IPS-18c (cell line): ENCODE results near the gene KLHL8.
A peak's percentile ranks its signal among the peaks of the same experiment; 100 is the strongest.
"Not testable (repeated sequence)": the region's sequence is repeated elsewhere in the genome, so short reads cannot be mapped to it uniquely, and the experiment has no call there.

Experiments
- H3K4me3 ChIP-seq: 2 replicates; pipeline ENCODE4 v1.7.0; 2013; ENCODE audit warnings: low read depth, mild to moderate bottlenecking, low read length, moderate library complexity; ENCODE audit not compliant: insufficient read depth
- H3K9me3 ChIP-seq: one replicate; pipeline ENCODE4 v1.6.1; 2013; ENCODE audit warnings: mild to moderate bottlenecking, low read length, moderate library complexity; ENCODE audit not compliant: control insufficient read depth, insufficient read depth

The KLHL8 gene

DNA sequence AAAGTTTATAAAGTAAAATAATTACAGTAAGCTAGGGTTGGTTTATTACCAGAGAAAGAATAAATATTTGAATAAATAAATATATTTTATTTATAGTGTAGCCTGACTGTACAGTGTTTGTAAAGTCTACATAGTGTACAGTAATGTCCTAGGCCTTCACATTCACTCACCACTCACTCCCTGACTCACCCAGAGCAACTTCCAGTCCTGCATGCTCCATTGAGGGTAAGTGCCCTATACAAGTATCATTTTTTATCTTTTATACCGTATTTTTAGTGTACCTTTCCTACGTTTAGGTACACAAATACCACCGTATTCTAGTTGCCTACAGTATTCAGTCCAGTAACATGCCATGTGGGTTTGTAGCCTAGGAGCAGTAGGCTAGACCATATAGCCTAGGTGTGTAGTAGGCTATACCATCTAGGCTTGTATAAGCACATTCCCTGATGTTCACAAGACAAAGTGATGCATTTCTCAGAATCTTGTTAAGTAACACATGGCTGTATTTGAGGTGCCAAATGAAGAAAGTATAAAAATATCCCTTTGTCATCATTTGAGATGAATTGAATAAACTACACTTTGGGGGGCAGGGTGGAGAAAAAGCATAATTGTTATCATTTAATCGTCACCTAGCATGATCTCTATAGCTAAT is 14.7 kb upstream of the KLHL8 start:
- Histone ChIP-seq H3K9me3 (no peaks in the 10 kb centered on the region), H3K4me3 (no peak overlapping the region)

DNA sequence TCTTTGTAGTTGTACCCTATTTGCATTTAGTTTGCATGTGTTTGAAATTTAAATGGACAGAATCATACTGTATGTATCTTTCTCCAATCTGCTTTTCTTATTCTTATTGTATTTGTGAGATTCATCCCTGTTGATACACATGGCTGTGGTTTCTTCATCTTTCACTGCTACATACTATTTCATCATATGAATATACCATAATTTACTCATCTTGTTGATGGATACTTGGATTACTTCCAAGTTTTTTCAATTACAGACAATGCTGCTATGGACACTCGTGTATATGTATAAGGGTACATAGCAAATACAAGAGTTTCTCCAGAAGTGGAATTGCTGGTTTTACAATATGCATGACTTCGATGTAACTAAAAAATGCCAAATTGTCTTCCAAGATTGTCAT is 11.8 kb upstream of the KLHL8 start:
- no peaks in the 10 kb centered on the region for H3K9me3 ChIP-seq
- H3K4me3 ChIP-seq, result no peak overlapping the region

DNA sequence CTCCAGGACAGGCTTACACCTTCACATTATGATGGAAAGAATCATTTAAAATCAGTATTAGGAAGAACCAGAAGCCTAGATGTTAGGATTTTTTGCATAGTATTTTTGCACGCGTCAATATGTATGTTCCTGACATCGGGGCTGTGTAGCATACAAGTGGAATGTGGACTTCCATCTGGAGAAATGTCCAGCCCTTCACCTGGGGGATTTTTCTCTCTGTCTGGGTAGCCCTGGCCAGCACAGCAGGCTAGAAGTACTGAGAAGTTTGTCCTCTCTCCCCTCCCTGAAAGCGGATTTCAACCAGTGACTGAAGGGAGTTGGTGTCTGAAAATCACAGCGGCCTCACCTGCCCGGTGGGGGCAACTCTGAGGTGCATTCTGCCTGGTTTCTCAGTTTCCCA is 10.4 kb upstream of the KLHL8 start:
- Histone ChIP-seq H3K9me3 (no peaks in the 10 kb centered on the region), H3K4me3 (no peak overlapping the region)

DNA sequence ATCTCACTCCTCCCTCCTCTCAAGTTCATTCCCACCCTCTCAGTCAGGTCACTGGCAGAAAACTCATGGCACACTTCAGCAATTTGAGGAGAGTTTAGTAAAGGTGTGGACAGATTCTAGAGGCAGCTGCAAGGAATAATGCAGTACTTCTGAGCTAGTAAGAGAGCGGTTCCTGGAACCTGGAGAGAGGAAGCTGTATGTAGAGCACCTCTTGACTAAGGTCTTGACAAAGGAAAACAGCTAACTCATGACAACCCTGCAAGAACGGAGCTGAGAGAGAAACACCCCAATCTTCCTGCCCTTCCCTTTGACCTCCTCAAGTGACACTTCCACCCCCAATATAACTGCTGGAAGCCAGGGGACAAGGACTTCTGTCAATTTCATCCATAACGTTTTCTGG is 9.6 kb upstream of the KLHL8 start:
- Histone ChIP-seq H3K4me3 (no peak overlapping the region), H3K9me3 (no peaks in the 10 kb centered on the region)

DNA sequence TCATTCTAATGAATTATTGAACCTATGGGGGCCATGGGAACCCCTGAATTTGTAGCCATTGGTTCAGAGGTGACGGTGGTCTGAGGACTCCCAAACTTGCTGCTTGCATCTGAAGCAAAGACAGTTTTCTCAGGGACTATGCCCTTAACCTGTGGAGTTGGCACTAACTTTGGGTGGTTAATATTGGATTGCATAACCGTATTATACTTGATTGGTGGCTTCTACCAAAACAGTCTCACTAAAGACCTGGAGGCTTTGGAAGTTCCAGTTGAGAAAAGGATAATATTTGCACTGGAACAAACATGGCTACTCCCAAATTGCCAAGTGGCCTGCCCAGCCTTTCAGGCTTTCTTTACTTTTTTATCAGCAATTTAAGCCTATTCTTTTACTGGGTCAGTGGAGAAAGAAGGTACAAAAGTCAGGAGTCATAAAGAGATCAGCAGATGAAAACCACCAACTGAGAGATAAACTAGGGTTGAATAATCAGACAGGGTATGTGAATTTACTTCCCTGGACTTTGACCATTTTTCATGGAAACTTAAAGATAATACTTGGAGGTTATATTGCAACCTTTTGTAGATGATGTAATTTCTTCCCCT is 7.9 kb upstream of the KLHL8 start:
- Histone ChIP-seq H3K9me3 (no peaks in the 10 kb centered on the region), H3K4me3 (no peak overlapping the region)

DNA sequence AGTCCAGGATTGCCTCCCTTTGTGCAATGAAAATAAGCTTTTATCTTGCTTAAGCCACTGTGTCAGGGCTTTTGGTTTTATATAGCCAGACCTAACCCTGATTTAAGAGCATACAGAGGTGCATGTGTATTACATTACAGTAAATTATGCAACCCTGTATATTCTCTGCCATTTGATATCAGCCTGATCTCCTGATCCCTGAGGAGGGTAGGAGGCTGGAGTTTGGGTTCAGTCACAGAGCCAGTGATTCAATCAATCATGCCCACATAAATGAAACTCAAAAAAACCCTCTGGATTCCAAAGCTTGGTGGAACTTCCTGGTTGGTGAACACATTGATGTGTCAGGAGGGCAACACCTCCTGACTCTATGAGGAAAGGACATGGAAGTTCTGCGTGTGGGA is 7.3 kb upstream of the KLHL8 start:
- Histone ChIP-seq H3K4me3 (no peak overlapping the region), H3K9me3 (no peaks in the 10 kb centered on the region)

DNA sequence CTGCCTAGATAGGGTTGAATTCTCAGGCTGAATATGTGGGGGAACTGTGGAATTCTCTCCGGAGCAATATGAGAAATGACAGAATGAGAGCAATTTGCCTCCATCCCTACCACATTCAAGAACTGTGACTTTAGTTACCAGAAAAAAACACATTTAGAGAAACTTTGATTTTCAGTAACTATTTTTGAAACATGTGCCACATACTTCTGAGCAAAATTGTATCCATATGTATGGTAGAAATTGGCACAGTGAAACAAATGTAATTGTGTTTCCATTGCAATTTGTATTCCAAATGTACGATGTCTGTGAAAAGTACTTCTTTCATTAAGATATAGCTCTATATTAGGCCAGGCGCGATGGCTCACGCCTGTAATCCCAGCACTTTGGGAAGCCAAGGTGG is 5.5 kb upstream of the KLHL8 start:
- H3K9me3 ChIP-seq, result no peaks in the 10 kb centered on the region
- H3K4me3 ChIP-seq, result no peak overlapping the region

DNA sequence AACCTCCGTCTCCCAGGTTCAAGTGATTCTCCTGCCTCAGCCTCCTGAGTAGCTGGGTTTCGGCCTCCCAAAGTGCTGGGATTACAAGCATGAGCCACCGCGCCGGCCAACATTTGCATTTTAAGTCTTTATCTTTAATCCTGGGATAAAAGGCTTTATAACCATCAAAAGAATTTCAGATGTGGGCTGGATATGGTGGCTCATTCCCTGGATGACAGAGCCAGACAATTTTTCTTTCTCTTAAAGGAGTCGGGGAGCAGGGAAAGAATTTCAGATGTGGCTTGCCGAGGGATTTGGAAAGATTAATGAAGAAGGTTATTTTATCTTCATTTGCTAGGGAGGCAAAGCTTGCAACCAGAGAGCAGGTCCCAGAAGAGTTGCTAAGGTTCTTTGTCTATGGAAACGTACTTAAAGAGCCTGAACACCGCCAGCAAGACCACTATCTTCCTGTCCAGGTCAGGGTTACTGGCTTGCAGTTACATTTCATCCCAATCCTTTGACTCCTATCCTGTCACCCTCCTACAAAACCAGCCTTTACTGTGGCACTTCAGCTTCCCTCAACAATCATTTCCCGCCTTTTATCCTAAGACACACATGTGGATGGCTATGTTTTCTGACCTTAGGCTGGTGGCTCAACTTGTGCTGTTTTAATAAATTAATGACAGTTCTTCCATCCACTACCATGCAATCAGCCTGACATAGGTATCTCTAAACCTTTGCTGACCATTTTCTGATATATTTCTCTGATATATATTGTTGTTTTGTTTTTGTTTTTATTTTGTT is 3.9 kb upstream of the KLHL8 start:
- peaks cover 2% of the 10 kb centered on the region for H3K9me3 ChIP-seq
- H3K4me3 ChIP-seq, result no peak overlapping the region

DNA sequence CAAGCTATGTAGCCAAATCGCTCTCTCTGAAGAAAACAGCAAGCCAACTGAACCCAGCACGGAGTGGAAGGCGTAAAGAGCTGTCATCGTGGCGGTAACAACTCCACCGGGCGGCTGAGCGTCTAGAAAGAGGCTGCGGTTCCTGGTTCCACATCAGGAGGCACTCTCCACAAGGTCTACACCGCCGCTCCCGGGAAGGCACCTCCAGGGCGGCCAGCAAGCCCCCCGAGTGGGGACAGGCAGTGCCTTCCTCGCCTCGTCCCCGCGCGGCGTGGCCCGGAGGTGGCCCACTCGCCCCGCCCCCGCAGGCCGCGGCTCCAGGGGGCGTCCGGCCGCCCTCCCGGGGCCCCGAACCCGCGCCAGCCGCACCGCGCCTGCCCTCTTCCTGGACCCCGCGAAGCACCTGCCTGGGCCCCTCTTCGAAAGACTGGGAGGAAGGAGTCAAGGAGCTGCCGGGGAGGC is 755 bp downstream of the KLHL8 start:
- Histone ChIP-seq H3K4me3 (peak overlapping the region; percentile 67), H3K9me3 (peaks cover 2% of the 10 kb centered on the region)

DNA sequence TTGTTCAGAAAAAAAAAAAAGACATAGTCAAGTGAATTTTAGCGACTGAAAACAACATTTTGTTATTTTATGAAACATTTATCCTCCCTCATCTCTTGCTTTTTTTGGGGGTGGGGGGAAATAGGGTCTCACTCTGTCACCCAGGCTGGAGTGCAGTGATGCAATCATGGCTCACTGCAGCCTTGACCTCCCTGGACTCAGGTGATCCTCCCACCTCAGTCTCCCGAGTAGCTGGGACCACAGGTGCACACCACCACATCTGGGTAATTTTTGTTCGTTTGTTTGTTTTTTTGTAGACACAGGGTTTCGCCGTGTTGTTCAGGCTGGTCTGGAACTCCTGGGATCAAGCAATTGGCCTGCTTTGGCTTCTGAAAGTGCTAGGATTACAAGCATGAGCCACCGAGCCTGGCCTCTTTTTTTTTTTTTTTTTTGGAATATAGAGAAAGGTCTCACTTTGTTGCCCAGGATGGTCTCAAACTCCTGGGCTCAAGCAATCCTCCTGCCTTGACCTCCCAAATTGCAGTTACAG is 3.1 kb downstream of the KLHL8 start:
- not testable (repeated sequence) for H3K9me3 ChIP-seq, H3K4me3 ChIP-seq

DNA sequence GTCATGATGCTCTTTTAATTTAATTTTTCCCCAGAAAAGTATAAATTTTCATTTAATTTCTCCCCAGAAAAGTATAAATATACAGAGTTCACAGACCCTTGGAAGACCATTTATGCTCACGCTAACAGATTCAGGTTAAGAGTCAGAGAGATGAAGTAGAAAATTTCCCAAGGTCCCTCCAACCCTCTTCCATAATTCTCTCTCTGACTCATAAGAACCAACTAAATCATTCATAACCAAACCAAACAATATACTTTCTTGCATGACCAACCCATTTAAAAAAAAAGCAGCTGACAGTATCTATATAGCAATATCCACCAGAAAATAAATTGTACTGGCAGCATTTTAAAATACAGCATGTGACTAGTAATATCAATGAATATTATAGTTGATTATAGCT is 3.9 kb downstream of the KLHL8 start:
- H3K9me3 ChIP-seq, result peaks cover 2% of the 10 kb centered on the region
- no peak overlapping the region for H3K4me3 ChIP-seq

DNA sequence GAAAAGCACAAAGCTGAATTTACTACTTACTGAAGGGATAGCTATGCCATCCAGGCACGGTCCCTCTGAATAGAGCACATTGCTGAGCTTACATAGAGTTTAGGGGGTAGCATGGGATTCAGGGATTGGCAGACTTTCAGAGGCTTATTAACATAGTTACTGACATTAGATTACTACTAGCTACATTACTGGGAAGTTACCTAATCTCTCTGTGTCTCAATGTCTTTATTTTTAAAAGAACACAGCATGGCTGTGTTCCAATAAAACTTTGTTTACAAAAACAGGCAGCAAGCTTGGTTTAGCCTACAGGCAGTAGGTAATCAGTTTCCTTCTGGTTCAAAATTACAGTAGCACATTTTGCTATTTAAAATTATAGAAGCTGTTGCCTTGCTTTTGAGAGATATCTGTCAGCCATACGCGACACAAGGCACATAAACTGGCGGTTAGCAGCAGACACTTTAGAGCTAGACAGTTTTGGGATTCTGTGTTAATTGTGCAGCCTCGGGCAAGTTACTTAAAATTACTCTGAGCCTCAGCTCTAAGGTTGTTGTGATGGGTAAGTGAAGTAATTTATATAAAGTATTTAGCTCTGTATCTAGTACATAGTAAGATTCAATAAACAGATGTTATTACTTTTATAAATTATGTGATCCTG is 6.9 kb downstream of the KLHL8 start:
- Histone ChIP-seq H3K9me3 (no peaks in the 10 kb centered on the region), H3K4me3 (no peak overlapping the region)

DNA sequence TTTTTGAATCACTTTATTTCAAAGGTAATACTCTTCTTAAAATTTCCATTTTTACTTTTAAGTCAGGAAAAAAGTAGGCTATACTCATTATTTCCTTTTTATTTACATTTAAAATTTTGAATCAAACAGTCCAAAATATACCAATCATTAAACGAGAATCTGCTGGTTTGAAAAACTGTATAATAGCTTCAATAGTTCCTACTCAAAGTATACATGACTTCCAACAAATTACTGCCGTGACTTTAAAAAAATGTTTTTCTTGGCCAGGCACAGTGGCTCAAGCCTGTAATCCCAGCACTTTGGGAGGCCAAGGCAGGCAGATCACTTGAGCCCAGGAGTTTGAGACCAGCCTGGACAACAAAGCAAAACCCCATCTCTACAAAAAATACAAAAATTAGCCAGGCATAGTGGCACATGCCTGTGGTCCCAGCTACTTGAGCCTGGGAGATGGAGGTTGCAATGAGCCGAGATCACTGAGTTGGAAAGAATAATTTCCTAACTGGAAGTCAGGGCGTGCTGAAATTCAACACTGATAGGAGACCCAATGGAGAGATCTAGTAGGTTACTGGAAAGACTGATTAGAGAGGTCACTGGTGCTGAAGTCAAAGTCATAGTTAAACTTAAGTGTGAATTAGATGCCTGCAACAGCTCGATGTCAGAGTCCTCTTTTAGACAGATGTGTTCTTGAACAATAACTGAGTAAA is 9.0 kb downstream of the KLHL8 start:
- no peaks in the 10 kb centered on the region for H3K9me3 ChIP-seq
- no peak overlapping the region for H3K4me3 ChIP-seq

DNA sequence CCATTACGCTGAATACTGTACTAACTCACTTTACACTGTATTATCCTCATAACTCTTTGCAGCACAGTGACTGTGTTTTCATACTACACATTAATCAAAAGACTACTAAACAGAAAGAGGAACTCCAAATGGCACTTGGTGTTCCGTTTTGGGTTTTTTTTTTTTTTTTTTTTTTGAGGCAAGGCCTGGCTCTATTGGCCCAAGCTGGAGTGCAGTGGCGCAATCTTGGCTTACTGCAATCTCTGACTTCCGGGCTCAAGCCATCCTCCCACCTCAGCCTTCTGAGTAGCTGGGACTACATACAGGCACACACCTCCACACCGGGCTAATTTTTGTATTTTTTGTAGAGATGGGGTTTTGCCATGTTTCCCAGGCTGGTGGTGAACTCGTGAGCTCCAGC is 10.7 kb downstream of the KLHL8 start:
- H3K4me3 ChIP-seq, result no peak overlapping the region
- no peaks in the 10 kb centered on the region for H3K9me3 ChIP-seq

DNA sequence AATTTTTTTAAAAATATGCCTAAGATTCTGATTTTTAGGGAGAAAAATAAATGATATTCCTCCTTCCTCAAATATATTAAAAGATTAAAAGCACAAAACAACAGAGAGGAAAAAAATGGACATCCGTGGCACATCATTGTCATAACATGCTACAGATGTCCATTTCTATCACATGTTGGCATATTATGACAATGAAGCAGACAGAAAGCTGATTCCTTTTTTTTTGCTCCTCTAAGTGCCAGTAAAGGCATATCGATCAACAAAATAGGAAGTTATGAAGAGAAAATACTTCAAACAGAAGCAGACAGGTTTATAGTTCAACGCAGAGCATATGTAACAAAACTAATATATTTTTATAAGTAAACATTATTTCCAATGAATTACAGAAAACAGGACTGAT is 11.2 kb downstream of the KLHL8 start:
- no peak overlapping the region for H3K4me3 ChIP-seq
- no peaks in the 10 kb centered on the region for H3K9me3 ChIP-seq

DNA sequence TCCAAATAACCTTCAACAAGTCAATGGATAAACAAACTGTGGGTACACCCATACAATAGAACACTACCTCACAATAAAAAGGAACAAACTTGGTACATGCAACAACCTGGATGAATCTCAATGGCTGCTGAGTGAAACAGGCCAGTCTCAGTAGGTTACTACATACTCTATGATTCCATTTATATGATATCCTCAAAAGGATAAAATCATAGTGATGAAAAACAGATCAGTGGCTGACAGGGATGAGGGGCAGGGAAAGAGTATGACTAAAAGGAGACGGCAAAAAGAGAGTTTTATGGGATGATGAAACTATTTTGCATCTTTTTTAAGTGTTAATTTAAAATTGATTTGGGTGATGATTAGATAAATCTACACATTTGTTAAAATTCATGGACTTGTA is 15.9 kb downstream of the KLHL8 start:
- Histone ChIP-seq H3K4me3 (no peak overlapping the region), H3K9me3 (no peaks in the 10 kb centered on the region)

DNA sequence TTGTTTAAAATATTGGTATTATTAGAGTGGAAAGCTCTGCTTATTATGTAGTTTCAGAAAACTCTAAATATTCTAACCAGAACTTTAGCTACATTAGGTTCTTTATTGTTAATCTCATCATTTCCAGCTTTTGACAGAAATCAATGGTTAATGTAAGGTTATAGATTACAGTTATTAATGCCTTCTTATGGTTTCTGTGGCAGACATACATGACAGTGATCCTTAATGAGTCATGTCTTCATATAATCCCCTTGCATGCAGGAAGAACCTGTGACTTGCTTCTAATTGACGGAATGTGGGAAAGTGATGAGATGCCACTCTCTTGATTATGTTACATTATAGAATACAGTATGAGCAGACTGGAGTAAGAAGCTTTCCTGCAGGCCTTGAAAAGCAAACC is 23.5 kb downstream of the KLHL8 start:
- H3K9me3 ChIP-seq, result no peaks in the 10 kb centered on the region
- no peak overlapping the region for H3K4me3 ChIP-seq
